GM19023 (cell line): ENCODE data around the gene MAG.

Source experiments
- ATAC-seq: cut with Tn5 transposase; IDR thresholded peaks from one replicate; pipeline ENCODE4 v1.9.1; 2021; ENCODE audit warnings: mild to moderate bottlenecking, moderate library complexity; ENCODE audit not compliant: unreplicated experiment

MAG gene, protein sequence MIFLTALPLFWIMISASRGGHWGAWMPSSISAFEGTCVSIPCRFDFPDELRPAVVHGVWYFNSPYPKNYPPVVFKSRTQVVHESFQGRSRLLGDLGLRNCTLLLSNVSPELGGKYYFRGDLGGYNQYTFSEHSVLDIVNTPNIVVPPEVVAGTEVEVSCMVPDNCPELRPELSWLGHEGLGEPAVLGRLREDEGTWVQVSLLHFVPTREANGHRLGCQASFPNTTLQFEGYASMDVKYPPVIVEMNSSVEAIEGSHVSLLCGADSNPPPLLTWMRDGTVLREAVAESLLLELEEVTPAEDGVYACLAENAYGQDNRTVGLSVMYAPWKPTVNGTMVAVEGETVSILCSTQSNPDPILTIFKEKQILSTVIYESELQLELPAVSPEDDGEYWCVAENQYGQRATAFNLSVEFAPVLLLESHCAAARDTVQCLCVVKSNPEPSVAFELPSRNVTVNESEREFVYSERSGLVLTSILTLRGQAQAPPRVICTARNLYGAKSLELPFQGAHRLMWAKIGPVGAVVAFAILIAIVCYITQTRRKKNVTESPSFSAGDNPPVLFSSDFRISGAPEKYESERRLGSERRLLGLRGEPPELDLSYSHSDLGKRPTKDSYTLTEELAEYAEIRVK

DNA sequence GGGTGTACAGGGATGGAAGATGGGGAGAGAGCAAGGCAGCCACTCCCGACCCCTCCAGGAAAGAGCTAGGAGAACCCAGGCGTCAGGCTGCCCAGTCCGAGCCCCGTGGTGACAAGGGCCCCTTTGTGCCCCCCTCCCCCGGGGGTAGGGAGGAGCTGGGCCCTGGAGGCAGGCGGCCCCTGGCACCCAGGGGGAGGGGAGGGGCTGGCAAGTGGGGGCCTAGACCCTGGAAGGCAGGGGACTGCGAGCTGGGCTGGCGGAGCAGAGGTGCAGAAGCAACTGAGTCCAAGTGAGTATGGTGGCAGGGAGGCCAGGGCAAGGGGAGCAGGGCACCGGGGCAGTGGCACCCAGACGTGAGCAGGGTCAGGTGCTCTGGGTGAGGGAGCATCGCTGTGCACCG, at the start of gene MAG:
Gene MAG (plus strand): TSS at position 246 of the 400 bp plus-strand sequence. CDS start 3,248 bp downstream, outside the sequence.
- ATAC-seq = no peak

DNA sequence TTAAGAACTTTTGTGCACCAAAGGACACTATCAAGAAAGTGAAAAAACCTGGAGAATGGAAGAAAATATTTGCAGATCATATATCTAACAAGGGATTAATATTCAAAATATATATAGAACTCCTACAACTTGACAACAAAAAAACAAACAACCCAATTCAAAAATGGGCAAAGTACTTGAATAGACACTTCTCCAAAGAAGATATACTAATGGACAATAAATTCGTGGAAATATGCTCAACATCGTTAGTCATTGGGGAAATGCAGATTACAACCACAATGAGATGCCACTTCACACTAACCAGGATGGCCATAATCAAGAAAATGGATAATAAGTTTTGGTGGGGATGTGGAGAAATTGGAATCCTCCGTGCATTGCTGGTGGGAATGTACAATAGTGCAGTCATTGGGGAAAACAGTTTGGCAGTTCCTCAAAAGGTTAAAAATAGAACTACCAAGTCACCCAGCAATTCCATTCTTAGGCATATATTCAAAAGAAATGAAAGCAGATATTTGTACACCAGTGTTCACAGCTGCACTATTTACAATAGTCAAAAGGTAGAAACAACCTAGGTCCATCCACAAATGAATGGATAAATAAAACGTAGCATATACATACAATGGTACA, 45.4 kb upstream of the MAG start:
- no peak for ATAC-seq

DNA sequence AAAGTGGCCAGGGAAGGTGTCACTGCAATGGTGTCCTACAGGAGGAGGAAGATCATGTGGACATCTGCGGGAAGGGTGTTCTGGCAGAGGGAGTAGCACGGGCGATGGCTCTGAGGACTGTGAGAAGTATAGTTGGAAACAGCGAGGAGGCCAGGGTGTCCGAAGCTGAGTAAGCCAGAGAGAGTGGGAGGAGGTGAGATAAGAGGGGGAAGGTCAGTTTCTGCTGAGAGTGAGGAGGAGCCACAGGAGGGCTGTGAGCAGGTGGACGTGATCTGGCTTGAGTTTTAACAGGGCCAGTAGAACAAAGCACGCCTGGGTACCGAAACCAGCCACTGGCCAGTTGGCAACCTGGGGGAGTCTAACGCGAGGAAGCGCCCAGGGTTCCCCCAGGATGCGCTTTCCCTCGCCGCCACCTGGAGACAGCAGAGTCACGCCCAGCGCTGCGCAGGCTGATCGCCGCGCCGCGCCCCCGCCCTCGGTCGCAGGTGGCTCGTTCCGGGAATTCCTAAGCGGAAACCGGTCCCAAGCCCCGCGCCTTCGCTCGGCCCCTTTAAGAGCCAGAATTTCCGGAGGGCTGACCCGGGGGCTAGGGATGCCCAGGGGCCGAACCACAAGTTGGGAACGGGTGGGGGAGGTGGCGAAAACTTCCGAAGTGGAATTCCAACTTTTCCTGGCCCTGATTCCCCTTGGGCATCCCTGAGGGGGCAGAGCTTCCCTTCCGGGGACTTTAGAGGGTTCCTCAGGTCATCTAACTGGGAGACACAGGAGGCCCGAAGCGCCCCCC, 44.2 kb upstream of the MAG start:
- peak; percentile 33 for ATAC-seq

DNA sequence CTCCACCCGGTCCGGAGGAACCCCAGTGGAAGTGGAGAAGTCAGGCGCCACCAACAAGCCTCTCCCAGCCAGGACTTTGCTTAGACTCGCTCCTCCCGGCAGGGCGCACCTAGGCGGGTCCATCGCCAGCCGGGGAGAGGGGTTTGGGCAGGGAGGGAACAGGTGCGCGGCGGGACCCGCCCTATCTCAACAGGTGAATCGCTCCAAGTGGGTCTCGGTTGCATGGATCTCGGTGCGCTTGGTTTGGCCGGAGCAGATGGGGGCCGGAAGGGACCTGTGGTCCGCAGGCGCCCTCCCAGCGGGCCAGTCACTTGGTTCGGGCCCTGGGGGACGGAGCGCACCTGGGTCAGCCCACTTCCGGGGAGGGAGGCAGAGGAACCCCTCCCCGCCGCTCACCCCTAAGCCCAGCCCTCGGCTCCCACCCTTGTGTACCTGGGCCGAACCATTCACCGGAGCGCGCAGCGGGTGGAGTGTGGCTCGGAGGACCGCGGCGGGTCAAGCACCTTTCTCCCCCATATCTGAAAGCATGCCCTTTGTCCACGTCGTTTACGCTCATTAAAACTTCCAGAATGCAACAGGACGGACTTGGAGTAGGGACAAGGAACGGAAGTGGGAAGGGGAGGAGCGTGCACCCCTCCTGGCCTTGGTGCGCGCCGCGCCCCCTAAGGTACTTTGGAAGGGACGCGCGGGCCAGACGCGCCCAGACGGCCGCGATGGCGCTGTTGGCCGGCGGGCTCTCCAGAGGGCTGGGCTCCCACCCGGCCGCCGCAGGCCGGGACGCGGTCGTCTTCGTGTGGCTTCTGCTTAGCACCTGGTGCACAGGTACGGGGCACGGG, 43.4 kb upstream of the MAG start, which contains the start of gene LSR:
Gene LSR (plus strand): TSS at position 693 of the 836 bp plus-strand sequence. CDS start 21 bp downstream, at position 714.
- peak; percentile 83 for ATAC-seq

DNA sequence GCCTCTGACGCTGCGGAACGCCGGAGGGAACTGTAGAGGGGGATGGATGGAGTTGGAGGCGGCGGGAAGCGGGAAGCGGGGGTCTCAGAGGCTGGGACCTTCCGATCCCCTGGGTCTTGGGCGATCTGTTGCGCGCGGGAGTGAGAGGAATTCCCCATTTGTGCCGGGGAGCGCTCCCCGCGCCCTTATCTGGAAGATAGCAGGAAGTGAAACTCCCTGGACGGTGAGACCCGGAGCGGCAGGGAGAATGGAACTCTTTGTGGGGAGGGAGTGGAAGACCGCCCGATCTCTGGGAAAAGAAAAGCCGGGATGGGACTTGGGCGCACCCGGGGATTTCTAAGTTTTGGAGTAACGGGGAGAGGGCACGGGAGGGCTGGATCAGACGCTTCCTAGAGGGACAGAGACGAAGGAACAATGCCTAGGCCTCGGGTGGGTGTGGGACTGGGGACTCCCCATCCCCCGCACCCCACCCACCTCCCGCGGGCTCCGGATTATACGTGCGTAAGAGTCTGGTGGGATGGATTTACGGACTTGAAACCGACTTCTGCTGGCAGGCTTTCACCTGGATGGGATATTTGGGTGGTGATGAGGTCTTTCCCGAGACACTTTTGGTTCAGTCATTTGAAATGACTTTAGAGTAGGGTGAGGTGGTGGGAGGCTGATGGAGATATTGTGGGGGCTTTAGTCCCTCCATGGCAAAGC, 42.7 kb upstream of the MAG start:
- peak; percentile 10 for ATAC-seq

DNA sequence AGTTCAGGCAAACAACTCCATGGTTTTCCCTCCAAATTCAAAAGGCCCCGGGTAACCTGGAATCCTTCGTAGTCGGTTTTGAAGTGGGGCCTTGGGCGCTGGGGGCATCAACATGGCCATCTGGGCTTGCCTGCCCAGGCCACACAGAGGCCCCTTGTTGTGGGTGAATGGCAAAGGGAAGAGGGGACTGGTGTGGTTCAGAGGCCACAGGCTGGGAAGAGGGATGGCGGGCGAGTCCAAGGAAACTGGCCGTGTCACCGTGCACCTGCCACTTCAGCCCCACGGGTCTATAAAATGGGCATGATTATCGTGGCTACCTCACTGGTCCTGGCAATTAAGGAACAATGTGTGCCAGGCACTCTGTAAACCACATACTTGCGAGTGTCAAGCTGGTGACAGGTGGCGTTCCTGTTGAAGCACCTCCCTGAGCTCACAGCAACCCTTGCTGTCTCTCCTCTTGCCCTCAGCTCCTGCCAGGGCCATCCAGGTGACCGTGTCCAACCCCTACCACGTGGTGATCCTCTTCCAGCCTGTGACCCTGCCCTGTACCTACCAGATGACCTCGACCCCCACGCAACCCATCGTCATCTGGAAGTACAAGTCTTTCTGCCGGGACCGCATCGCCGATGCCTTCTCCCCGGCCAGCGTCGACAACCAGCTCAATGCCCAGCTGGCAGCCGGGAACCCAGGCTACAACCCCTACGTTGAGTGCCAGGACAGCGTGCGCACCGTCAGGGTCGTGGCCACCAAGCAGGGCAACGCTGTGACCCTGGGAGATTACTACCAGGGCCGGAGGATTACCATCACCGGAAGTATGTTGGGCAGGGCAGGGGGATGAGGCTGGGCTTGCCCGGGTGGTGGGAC, 41.9 kb upstream of the MAG start:
- ATAC-seq = no peak

DNA sequence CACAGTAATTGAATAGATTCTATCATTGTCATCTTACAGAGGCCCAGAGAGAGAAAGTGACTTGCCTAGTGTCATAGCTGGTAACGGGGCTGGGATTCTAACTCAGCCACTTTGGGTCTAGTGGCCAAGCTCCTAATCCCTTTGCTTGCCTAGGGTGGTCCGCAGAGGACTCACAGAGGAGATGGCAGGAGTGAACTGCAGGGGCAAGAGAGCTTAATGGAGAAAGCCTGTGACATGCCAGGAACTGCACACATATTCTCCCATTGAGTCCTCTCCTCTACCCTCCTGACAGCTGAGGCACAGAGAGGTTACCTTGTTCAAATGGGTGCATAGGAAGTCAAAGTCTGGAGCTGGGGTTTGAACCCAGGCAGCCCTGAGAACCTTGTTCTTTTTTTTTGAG, 40.5 kb upstream of the MAG start:
- ATAC-seq = no peak

DNA sequence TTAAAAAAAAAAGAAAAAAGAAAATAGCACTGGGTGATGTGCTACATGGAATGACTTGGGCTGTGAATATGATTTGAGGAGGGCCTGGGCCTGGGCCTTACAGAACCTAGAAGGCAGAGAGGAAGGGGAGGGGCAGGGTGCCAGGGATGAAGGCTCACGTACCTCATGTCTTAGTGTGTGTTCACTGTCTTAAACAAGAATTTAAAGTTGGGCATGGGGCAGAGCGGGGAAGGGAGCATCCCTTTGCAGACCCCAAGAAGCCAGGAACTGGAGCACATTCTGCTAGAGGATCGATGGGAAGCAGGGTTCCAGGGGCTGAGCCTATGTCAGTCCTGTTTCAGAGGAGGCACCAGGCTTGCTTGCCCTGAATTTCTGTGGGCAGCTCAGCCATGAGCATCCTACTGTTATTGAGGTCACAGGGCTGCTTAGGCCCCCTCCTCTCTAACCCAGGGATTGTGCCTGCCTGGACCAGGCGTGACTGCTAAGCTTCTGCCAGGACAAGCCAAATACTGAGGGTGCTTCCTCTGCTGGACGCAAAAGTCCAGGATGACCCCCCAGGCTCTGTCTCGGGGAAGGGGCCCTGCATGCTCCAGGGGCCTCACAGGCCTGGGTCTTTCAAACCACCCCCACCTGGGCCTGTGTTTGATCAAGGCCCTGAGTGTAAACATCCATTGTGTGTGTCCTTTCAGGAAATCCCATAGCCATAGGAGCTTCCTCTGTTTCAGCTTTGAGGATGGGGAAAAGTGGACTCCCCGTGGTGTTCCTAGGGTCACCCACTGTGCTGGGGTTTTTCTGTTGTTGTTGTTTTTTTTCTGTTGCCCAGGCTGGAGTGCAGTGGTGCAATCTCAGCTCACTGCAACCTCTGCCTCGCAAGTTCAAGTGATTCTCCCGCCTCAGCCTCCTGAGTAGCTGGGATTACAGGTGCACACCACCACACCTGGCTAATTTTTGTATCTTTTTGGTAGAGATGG, 38.4 kb upstream of the MAG start:
- ATAC-seq = no peak

DNA sequence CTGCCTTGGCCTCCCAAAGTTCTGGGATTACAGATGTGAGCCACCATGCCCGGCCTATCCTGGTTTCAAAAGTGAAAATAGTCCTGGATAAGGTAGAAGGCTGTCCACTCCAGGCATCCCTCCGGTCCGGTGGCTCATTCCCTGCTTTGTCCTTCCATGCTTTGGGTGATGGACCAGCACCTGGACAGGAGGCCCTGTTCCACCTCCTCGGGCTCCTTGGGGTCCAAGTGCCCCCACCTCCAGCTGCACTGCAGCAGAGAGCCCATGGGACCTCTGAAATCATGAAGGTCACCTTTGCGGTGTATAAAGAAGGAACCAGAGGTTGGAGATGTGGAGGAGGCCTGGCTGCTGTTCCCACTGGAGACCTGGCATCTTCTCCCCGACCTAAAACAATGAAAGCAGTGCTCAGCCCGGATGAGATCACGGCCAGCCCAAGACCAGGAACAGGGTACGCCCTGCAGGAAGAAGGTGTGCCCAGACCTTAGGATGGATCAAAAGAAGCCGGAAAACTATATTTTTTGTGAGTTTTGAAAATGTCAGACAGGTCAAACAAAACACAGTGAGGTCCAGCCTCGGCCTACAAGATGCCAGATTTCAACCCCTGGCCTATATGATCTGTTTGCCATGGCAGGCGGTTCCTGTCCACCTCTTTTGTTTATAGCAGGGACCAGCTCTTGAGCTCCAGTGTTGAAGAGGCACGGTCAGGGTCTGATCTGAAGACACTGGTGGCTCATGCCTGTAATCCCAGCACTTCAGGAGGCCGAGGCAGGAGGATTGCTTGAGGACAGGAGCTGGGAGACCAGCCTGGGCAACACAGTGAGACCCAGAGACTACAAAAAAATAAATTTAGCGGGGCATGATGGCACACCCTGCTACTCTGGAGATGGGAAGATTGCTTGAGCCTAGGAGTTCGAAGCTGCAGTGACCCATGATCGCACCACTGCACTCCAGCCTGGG, 37.3 kb upstream of the MAG start:
- ATAC-seq = no peak

DNA sequence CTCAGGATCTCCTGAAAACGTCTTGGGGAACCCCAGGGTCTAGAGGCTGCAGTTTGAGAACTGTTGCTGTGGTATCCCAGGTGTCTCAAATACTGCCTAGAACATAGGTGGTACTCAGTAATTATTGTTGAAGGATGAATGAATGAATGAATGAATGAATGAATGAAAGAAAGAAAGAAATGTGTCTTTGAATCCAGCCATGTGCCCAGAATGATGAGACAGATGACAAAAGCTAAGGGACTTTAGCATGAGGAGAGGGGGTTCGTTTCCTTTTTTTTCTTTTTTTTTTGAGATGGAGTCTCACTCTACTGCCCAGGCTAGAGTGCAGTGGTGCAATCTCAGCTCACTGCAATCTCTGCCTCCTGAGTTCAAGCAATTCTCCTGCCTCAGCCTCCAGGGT, 35.4 kb upstream of the MAG start:
- no peak for ATAC-seq

DNA sequence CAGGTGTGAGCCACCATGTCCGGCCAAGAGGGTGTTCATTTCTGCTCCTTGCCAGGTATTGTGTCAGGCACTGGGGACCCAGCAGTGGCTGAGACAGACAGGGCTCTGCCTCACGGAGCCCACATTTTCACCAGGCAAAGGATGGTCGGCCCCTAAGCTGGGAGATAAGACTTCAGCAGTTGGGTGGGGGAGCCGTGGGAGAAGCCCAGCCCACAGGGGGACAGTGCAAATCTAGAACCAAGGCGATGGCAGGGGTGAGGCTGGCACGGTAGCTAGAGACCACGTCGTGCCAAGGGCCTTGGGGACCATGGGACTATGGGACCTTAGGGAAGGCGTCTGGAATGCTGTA, 34.9 kb upstream of the MAG start:
- ATAC-seq = no peak

DNA sequence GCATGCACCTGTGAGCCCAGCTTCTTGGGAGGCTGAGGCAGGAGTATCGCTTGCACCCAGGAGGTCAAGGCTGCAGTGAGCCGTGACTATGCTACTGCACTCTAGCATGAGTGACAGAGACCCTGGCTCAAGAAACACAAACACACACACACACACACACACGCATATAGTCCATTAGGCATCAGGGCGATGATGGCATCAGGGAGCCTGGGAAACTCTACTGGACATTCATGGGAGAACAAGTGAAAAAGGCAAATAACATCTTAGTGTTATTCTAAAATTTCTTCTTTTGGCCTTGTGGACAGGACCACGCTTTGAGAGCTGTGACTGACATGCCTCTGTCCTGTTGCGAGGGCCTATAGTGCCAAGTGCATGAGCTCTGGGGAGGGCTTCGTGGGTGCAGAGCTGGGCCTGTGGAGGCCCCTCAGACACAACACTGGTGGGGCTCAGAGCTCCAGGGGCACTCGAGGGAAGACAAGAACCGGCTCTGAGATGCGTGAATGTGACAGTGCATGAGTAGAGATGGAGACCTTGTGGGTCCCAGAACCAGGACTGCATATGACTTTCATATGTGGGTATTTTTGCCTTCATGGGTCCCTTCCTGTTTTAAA, 31.2 kb upstream of the MAG start:
- no peak for ATAC-seq

DNA sequence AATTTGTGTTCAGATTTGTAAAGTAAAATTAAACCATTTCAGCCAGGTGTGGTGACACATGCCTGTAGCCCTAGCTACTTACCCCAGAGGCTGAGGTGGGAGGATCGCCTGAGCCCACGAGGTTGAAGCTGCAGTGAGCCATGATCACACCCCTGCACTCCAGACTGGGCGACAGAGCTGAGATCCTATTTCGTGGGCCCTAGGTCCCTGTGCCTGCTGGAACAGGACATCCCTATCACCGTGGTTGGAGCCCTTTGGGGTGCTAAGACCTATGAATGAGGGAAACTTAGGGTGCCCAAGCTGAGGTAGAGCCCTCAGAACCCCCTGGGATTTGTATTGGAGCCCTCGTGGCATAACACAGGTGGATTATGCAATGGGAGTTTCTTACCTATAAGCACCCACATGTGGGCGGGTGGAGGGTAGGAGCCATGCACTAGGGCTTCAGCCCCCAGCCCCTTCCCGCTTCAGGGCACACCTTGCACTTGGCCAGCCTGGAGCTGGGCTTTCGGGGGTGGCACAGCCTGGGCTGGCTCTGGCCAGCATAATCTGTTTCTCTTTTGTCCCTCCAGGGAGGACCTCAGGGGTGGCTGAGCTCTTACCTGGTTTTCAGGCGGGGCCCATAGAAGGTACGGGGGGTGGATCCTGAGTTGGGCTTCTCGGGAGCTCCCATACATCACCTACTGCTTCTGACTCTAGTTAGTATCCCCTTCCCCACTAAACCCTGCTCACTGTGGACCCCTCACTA, 30.4 kb upstream of the MAG start:
- no peak for ATAC-seq

DNA sequence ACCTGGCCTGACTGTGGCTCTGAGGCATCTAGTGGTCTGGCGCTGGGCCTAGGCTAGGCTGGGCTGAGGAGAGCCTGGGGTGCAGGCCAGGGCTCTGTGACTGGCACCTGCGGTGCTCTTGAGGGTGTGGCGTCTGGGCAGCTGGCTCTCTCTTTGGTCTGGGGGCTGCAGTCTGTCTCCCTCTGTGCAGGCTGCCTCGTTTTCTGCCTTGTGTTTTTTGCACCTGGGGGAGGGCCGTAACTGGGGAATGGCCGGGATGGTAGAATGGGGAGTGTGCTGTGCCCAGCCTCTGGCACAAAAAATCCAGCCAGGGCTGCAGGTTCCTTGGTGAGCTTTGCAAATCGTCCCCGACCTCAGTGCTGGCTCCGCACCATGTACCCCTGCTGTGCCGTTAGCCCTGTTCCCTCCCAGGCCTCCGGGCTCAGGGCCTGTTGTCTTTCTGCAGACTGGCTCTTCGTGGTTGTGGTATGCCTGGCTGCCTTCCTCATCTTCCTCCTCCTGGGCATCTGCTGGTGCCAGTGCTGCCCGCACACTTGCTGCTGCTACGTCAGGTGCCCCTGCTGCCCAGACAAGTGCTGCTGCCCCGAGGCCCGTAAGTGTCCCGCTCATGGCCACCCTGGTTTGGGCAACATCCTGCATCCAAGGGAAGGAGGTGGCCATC, 29.7 kb upstream of the MAG start:
- ATAC-seq = no peak
